Measurements from ENCODE around the gene SCFD1. TPM values are rescaled to one million over a fixed set of nuclear protein-coding genes. Genes with fewer than 3 reads are reported as not detected.

Gene SCFD1
- total RNA-seq, 1 donor from 2014 or later: 72.6 TPM

GRCh38 chr14:30725763-30726162 lies 103.6 kb downstream of the SCFD1 start:
- no peaks in the 10 kb centered on the region for H3K4me1 ChIP-seq
- intact Hi-C loops (cut with DNase I): no loop called here
- H3K27me3 ChIP-seq: no peaks in the 10 kb centered on the region
- peaks cover 39% of the 10 kb centered on the region for H3K36me3 ChIP-seq
- no peak overlapping the region for H3K4me3 ChIP-seq
- no peak for DNase-seq
- H3K9me3 ChIP-seq: no peaks in the 10 kb centered on the region
- TF ChIP-seq, protein P1, sequence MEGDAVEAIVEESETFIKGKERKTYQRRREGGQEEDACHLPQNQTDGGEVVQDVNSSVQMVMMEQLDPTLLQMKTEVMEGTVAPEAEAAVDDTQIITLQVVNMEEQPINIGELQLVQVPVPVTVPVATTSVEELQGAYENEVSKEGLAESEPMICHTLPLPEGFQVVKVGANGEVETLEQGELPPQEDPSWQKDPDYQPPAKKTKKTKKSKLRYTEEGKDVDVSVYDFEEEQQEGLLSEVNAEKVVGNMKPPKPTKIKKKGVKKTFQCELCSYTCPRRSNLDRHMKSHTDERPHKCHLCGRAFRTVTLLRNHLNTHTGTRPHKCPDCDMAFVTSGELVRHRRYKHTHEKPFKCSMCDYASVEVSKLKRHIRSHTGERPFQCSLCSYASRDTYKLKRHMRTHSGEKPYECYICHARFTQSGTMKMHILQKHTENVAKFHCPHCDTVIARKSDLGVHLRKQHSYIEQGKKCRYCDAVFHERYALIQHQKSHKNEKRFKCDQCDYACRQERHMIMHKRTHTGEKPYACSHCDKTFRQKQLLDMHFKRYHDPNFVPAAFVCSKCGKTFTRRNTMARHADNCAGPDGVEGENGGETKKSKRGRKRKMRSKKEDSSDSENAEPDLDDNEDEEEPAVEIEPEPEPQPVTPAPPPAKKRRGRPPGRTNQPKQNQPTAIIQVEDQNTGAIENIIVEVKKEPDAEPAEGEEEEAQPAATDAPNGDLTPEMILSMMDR (IDR thresholded peaks at IDR 0.05): no peak
- no peak for ATAC-seq
- H3K27ac ChIP-seq: no peak overlapping the region

- ATAC-seq (no peak), DNase-seq (no peak)
- Histone ChIP-seq H3K4me1 (no peaks in the 10 kb centered on the region), H3K27ac (no peak overlapping the region), H3K27me3 (no peaks in the 10 kb centered on the region), H3K4me3 (no peak overlapping the region), H3K36me3 (peaks cover 28% of the 10 kb centered on the region), H3K9me3 (no peaks in the 10 kb centered on the region)
- intact Hi-C loops (cut with DNase I): no loop called here
- TF ChIP-seq, protein P1 (IDR thresholded peaks at IDR 0.05): no peak
Measured at GRCh38 chr14:30728471-30728870, 106.4 kb downstream of the SCFD1 start.

- intact Hi-C loops (cut with DNase I): no loop called here
- DNase-seq (no peak), ATAC-seq (no peak)
- H3K4me3 ChIP-seq: no peak overlapping the region
- no peaks in the 10 kb centered on the region for H3K27me3 ChIP-seq
- no peaks in the 10 kb centered on the region for H3K4me1 ChIP-seq
- TF ChIP-seq, protein P1 (IDR thresholded peaks at IDR 0.05): no peak
- H3K9me3 ChIP-seq: no peaks in the 10 kb centered on the region
- H3K27ac ChIP-seq: no peak overlapping the region
- H3K36me3 ChIP-seq: peaks cover 28% of the 10 kb centered on the region
Measured at GRCh38 chr14:30737916-30738315, 115.8 kb downstream of the SCFD1 start.

GRCh38 chr14:30738978-30739377 lies 116.9 kb downstream of the SCFD1 start:
- no peaks in the 10 kb centered on the region for H3K27me3 ChIP-seq
- DNase-seq (no peak), ATAC-seq (no peak)
- H3K4me1 ChIP-seq: no peaks in the 10 kb centered on the region
- H3K36me3 ChIP-seq: peaks cover 28% of the 10 kb centered on the region
- no peak overlapping the region for H3K27ac ChIP-seq
- H3K9me3 ChIP-seq: no peaks in the 10 kb centered on the region
- intact Hi-C loops (cut with DNase I): no loop called here
- H3K4me3 ChIP-seq: no peak overlapping the region
- TF ChIP-seq, protein P1 (IDR thresholded peaks at IDR 0.05): no peak

DNA sequence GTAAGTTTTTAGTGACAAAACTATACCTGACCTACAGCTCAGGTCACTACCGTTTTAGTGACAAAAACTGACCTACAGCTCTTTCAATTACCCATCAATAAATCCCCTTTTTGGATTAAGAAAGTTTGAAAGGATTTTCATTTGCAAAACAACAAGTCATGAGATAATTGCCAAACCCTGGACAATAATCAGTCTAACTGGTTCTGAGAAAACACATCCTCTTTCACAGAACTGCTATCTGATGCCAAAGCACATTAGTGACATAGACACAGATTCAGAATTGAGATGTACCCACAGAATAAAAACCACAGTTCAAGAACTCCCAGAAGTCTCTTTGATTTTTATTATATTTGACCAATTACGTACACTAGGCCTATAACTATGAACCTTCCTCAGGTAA lies 126.2 kb downstream of the SCFD1 start:
- H3K36me3 ChIP-seq: no peaks in the 10 kb centered on the region
- intact Hi-C loops (cut with DNase I): no loop called here
- H3K27me3 ChIP-seq: no peaks in the 10 kb centered on the region
- H3K4me1 ChIP-seq: no peaks in the 10 kb centered on the region
- H3K9me3 ChIP-seq: no peaks in the 10 kb centered on the region
- no peak overlapping the region for H3K27ac ChIP-seq
- ATAC-seq (no peak), DNase-seq (no peak)
- H3K4me3 ChIP-seq: no peak overlapping the region
- TF ChIP-seq, protein P1 (IDR thresholded peaks at IDR 0.05): no peak

All from upper lobe of right lung (tissue), 1 donor.